ENCODE measurements around the gene NSD1.

Gene NSD1

GRCh38 chr5:177222269-177222668, 88.7 kb downstream of the NSD1 start:
- in situ Hi-C loops (cut with HindIII; ENCODE audit: low sequenced_read_pairs) = no loop called here

GRCh38 chr5:177225798-177226197, 92.2 kb downstream of the NSD1 start:
- in situ Hi-C loops (cut with HindIII; ENCODE audit: low sequenced_read_pairs) = no loop called here

DNA sequence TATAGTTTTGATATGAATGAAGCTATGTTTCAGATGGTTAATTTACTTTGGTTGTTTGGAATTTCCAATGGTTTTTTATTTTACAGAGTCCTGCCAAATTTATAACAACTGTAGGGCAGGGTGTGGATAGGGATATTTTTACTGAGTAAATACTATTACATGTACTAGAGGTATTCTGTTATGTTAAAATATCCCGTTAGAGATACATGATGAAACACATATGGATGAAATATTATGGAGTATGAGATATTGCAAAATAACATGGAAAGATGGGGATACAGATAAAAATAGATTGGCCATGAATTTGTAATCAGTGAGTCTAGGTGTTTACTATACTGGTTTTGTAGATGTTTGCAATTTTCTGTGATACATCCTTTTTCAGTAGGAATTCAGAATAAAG, 93.3 kb downstream of the NSD1 start:
- in situ Hi-C loops (cut with HindIII; ENCODE audit: low sequenced_read_pairs) = no loop called here

GRCh38 chr5:177228751-177229150, 95.2 kb downstream of the NSD1 start:
- in situ Hi-C loops (cut with HindIII; ENCODE audit: low sequenced_read_pairs) = no loop called here

GRCh38 chr5:177230660-177231059, 97.1 kb downstream of the NSD1 start:
- in situ Hi-C loops (cut with HindIII; ENCODE audit: low sequenced_read_pairs) = no loop called here

DNA sequence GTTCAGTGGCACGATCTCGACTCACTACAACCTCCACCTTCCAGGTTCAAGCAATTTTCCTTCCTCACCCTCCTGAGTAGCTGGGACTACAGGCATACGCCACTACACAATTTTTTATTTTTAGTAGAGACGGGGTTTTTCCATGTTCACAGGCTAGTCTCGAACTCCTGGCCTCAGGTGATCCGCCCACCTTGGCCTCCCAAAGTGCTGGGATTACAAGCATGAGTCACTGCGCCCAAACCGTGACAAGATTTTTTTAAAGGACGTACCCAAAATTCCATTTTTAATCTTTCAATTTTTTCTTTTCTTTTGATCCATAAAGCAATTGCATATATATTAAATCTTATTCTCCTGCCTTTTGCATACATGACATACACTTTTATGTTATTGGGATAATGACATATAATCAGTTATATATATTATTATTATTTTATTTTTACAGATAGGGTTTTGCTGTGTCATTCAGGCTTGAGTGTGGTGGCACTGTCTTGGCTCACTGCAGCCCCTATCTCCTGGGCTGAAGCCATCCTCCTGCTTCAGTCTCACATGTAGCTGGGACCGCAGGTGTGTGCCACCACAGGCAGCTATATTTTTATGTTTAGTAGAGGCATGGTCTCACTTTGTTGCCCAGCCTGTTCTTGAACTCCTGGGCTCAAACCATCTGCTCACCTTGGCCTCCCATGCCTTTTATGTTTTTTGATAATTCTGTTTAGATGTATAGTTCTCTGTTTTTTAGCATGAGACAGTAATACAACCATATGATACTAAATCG, 98.1 kb downstream of the NSD1 start:
- in situ Hi-C loops (cut with HindIII; ENCODE audit: low sequenced_read_pairs) = no loop called here

- in situ Hi-C loops (cut with HindIII; ENCODE audit: low sequenced_read_pairs) = no loop called here
Measured at GRCh38 chr5:177232358-177232757, 98.8 kb downstream of the NSD1 start.

DNA sequence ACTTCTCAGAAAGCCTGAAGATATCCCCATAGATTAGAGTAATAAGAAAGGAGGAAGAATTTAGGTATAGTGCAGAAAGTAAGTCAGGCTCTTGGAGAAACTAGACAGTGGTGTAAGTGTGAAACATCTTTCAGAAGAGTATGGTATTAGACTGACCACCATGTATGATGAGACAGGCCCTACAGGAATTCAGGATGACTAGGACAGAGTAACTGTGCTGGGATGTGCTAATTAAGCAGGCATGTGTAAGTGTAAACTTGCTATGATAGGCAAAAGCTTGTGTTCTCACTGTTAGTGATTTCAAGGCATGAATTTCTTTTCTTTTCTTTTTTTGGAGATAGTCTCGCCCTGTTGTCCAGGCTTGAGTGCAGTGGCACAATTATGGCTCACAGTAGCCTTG, 99.2 kb downstream of the NSD1 start:
- in situ Hi-C loops (cut with HindIII; ENCODE audit: low sequenced_read_pairs) = no loop called here

DNA sequence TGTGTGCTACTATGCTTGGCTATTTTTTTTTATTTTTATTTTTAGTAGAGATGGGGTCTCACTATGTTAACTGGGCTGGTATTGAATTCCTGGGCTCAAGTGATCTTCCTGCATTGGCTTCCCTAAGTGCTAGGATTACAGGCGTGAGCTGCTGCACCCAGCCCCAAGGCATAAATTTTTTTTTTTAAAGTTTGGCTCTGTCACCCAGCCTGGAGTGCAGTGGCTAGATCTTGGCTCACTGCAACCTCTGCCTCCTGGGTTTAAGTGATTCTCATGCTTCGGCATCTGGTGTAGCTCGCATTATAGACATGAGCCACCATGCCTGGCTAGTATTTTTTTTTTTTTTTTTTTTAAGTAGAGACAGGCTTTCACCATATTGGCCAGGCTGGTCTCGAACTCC, 99.6 kb downstream of the NSD1 start:
- in situ Hi-C loops (cut with HindIII; ENCODE audit: low sequenced_read_pairs) = no loop called here

DNA sequence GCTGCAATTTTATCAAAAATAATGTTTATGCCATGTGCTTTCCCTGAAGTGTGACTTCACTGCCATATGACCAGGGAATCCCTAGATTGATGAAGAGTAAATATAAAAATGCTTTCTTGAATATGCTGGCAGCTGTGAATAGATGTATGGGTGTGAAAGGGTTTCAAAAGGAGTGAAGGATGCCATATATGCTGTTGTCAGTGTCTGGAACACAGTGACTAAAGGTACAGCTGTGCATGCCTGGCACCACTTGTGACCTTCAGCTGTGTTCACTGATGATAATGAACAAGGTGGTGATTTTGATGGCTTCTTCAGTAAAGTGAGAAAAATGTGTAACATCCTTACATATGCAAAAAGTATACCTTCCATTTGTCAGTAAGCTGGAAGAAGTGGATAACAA, 100.2 kb downstream of the NSD1 start:
- in situ Hi-C loops (cut with HindIII; ENCODE audit: low sequenced_read_pairs) = no loop called here

DNA sequence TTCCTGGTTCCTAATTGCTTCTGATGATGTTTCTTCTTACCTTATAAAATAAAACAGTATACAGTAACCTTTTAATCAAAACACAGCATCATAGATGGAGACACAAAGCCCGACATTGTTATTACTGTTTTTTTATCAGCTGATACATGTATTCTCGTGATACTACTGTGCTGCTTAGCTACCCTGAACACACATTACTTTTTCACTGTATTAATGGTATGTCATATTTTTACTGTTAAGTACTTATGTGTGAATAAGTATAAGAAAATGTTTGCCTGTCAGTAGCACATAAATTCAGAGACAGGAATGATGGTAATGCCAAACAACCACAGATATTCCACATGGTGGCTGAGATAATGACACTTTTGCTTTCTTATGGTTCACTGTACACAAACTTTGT, 101.3 kb downstream of the NSD1 start:
- in situ Hi-C loops (cut with HindIII; ENCODE audit: low sequenced_read_pairs) = no loop called here

- in situ Hi-C loops (cut with HindIII; ENCODE audit: low sequenced_read_pairs) = no loop called here
Measured at GRCh38 chr5:177241768-177242167, 108.2 kb downstream of the NSD1 start.

GRCh38 chr5:177242304-177242703, 108.7 kb downstream of the NSD1 start:
- in situ Hi-C loops (cut with HindIII; ENCODE audit: low sequenced_read_pairs) = no loop called here

- in situ Hi-C loops (cut with HindIII; ENCODE audit: low sequenced_read_pairs) = loop anchor here (10.0 kb wide), 1 partner anchor 125 kb away; no protein-coding TSS in a partner anchor
Measured at GRCh38 chr5:177249761-177250537, 116.4 kb downstream of the NSD1 start.

GRCh38 chr5:177253252-177253651, 119.7 kb downstream of the NSD1 start:
- in situ Hi-C loops (cut with HindIII; ENCODE audit: low sequenced_read_pairs) = loop anchor here (10.0 kb wide), 1 partner anchor 128 kb away; no protein-coding TSS in a partner anchor

- in situ Hi-C loops (cut with HindIII; ENCODE audit: low sequenced_read_pairs) = loop anchor here (10.0 kb wide), 1 partner anchor 131 kb away; no protein-coding TSS in a partner anchor
Measured at GRCh38 chr5:177256296-177256695, 122.7 kb downstream of the NSD1 start.

- in situ Hi-C loops (cut with HindIII; ENCODE audit: low sequenced_read_pairs) = loop anchor here (10.0 kb wide), 1 partner anchor 134 kb away; no protein-coding TSS in a partner anchor
Measured at GRCh38 chr5:177258711-177259110, 125.1 kb downstream of the NSD1 start.

- in situ Hi-C loops (cut with HindIII; ENCODE audit: low sequenced_read_pairs) = no loop called here
Measured at GRCh38 chr5:177260961-177261360, 127.4 kb downstream of the NSD1 start.

DNA sequence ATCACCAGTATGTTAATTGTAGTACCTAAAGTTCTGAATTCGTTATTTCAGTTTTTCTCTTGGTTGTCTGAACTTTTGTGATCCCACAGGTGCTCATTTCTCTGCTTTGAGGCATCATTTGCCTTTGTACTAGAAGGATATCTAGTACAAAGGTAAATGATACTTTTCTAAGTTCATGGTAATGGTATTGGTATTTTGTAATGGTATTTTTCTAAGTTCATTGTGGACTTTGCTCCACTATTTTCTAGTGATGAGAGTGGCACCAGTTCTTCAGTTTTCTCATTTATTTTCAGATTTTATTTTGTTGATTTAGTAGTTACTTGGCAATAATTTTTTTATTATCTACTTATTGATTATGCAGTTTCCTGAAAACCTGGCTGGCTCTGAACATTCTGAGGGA, 127.9 kb downstream of the NSD1 start:
- in situ Hi-C loops (cut with HindIII; ENCODE audit: low sequenced_read_pairs) = no loop called here

- in situ Hi-C loops (cut with HindIII; ENCODE audit: low sequenced_read_pairs) = no loop called here
Measured at GRCh38 chr5:177264178-177264577, 130.6 kb downstream of the NSD1 start.

DNA sequence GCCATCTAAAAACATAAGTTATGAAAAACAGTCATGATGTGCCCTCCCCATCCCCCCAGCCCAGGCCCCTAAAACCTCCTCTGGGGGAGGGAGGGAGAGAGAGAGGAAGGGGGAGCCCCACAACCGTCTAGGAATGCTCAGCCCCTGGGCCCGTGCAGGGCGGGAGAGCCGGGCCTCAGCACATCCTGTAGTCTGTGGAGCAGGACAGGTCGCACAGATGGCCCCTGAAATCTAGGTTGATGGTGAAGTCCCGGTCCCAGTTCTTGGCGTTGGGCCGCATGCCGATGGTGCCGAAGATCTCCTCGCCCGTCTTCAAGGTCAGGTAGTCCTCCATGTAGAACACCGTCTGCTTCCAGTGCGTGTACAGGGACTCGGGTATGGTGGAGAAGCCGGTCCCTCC, 131.8 kb downstream of the NSD1 start:
- in situ Hi-C loops (cut with HindIII; ENCODE audit: low sequenced_read_pairs) = no loop called here
